ENCODE data around the gene DLEC1. TPM values are rescaled to one million over a fixed set of nuclear protein-coding genes. Genes with fewer than 3 reads are reported as not detected.
"Not testable (repeated sequence)": the region's sequence is repeated elsewhere in the genome, so short reads cannot be mapped to it uniquely, and the experiment has no call there.

The DLEC1 gene
- total RNA-seq, 1 donor from 2014 or later: not detected

DNA sequence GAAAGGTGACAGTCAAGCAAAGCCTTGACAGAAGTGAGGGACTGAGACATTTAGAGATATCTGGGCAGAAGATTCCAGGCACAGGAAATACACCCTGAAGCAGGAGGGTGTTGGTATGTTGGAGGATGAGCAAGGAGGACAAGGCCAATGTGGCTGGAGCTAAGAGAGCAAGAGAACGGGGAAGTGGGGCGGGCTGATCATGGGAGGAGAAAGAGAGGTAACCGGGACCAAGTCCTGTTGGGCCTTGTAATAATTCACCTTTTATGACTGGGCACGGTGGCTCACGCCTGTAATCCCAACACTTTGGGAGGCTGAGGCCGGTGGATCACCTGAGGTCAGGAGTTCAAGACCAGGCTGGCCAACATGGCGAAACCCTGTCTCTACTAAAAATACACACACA, 5.4 kb upstream of the DLEC1 start:
- not testable (repeated sequence) for DNase-seq (ENCODE audit: extremely low read depth, low read depth, low spot score)

DNA sequence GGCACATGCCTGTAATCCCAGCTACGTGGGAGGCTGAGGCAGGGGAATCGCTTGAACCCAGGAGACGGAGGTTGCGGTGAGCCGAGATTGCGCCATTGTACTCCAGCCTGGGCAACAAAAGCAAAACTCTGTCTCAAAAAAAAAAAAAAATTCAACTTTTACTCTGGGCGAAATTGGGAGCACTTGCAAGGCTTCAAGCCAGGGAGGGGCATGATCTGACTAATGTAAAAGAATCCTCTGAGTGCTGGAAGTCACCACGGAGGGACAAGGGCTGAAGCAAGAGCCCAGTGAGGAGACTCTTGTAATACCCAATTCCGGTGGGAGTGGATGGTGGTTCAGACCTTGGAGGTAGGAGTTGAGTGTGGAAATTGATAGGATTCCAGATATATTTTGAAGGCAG, 4.7 kb upstream of the DLEC1 start:
- not testable (repeated sequence) for DNase-seq (ENCODE audit: extremely low read depth, low read depth, low spot score)

DNA sequence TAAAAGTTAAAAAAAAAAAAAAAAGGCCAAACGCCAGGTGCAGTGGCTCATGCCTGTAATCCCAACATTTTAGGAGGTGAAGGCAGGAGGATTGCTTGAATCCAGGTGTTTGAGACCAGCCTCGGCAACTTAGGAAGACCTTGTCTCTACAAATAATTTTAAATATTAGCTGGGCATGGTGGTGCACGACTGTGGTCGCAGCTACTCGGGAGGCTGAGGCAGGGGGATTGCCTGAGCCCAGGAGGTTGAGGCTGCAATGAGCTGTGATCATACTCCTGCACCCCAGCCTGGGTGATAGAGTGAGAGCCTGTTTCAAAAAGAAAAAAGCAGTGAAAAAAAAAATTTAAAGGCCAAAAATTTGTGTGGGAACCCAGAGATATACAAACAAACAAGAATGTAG, 2.7 kb upstream of the DLEC1 start:
- no peak for DNase-seq (ENCODE audit: extremely low read depth, low read depth, low spot score)

DNA sequence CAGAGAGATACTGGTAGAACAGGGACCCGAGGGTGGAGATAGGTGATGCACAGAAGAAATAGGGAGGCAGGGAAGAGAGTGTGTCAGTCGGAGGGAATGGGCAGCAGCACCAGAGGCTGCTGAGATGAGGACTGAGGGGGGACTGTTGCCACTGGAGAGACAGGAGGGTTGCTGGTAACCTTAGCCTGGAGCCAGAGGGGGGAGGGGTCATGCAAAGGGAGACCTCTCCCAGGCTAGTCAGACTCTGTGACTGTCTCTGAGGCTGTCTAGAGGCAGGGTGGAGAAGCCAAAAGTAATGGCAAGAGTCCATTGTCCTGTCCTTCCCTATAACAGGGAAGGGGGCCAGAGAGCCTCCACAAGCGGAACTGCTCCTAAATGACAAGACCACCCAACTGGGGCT, 2.1 kb upstream of the DLEC1 start:
- DNase-seq (ENCODE audit: extremely low read depth, low read depth, low spot score): no peak

DNA sequence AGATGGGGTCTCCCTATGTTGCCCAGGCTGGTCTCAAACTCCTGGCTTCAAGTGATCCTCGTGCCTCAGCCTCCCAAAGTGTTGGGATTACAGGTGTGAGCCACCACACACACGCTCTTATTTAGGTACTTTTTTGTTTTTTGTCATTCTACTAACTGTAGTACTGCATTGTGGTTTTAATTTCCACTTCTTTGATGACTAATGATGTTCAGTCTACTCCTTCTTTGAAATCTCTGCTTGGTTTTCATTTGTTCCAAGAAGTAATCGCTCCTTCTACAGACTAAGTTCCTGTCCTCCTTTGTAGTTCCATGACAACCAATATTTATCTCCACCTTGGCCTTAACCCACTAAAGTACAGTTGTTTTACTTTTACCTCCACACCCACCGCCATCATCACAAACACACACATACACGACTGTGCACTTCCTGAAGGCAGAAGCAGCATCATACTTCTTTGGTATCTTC, 529 bp upstream of the DLEC1 start:
- no peak for DNase-seq (ENCODE audit: extremely low read depth, low read depth, low spot score)

DNA sequence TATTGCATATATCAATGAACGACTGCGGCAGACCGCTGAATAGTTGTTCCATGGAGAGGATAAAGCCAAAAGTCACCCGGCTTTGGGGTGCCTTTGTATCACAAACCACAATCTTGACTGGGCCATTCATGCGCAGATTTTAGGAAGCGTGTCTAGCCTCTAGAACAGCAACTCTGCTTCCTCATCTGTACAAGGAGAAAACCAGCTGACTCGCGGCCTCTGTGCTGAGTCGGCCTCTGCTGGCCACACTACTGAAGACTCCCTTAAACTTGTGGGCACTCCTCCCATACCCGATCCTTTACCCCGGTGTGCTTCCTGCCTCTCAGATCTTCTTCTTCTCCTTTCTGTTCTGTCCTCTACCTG, 872 bp downstream of the DLEC1 start:
- DNase-seq (ENCODE audit: extremely low read depth, low read depth, low spot score): no peak

DNA sequence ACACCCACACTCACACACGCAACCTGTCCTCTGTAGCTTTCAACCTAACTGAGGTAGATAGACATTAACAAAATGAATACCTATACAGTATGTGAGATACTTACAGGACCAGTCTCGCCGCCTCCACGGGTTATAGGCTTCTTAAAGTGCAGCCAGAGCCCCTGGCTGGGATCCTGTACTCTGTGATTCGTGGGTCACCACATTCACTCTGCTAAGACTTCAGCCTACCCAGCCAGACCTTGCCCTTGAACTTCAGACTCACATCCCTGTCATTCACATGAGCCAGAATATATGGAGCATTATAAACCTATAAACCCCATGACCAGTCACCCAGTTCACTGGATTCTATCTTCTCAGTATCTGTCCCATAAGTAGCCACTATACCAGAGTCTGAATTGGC, 1.4 kb downstream of the DLEC1 start:
- DNase-seq (ENCODE audit: extremely low read depth, low read depth, low spot score): no peak

DNA sequence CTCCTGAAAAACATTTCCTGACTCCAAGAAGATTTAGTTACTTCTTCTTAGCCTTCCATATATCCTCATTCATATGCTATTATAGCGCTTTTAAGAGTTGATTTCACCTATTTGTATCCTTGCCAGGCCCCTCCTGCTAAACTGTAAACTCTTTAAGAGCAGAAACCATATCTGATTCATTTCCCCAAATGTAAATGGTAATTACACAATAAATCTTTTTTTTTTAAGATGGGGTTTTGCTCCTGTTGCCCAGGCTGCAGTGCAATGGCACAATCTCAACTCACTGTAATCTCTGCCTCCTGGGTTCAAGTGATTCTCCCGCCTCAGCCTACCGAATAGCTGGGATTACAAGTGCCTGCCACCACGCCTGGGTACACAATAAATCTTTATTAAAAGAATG, 4.5 kb downstream of the DLEC1 start:
- DNase-seq (ENCODE audit: extremely low read depth, low read depth, low spot score): no peak

DNA sequence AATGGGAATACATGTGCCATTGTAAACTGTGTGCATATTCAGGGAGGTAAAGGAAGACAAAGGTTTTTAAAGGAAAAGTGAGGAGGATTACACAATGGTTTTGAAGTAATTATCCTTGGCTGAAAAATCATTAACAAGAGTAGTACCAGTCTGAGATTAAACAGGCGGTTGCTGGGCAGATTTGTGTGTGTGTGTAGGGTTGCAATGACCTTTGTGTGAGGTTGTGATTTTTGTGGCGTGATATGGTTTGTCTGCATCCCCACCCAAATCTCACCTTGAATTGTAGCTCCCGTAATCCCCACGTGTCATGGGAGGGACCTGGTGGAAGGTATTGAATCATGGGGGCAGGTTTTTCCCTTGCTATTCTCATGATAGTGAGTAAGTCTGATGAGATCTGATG, 7.0 kb downstream of the DLEC1 start:
- no peak for DNase-seq (ENCODE audit: extremely low read depth, low read depth, low spot score)

DNA sequence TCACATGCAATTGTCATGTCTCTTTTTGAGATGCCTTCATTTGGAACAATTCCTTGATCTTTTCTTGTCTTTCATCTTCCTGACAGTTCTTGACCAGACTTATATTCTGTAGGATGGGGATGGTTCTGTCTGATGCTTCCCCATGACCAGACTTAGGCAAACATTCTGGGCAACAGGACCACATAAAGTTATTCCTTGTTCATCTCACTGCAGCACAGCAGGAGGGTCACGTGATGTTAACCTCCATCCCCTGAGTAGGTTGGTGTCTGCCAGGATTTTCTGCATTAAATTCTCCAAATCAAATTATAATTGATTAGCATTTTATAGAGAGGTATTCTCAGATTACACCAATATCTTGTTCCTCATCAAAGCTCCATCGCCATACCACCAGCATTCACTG, 7.8 kb downstream of the DLEC1 start:
- DNase-seq (ENCODE audit: extremely low read depth, low read depth, low spot score): no peak

DNA sequence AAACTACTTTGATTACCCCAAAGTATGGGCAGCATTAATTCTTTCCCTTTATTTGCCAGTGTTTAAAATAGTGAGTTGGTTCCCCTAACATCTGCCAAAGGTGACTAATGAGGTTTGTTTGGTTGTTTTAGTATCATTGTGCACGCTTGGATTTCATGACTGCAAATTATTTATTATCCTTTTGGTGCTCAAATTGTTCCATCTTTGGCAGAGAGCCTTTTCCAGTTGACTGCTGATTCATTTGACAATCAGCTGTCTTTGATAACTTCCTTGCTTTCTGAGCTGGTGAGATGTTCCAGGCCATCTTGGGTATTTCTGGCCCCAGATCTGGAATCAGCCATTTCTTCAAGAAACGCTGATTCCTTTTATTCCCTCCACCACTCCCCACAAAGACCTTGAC, 8.9 kb downstream of the DLEC1 start:
- no peak for DNase-seq (ENCODE audit: extremely low read depth, low read depth, low spot score)

DNA sequence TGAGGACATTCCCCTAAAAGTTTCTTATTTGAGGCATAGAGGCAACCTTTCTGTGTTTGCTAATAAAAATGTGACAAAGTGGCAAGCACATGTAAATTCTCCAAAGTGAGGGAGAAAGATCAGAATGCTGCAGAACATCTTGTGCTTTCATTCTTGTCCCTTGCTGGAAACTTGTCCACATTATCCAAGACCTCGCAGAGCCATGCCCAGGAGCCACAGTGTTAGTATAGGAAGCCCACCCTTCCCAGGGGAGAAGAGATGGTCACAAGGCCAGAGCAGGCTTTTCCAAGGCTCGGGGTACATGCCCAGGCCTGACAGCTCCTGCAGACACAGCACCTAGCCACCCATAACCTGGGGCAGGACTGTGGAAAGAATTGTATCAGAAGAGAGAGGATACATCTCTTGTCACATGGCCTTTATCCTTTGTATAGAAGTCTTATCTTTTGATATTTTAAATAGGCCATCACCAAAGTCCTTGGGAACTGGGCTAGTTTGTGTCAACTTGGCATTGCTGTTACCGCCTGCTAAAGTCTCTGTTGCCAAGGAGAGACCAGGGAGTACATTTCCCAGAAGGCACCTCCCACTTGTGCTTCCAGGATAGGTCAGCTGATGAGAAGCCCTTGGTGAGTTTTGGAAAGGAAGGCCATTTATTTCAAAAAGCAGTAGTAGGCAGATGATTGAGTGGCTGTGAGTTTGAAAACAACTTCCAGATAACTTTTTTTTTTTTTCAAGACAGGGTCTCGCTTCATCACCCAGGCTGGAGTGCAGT, 10.5 kb downstream of the DLEC1 start:
- no peak for DNase-seq (ENCODE audit: extremely low read depth, low read depth, low spot score)

DNA sequence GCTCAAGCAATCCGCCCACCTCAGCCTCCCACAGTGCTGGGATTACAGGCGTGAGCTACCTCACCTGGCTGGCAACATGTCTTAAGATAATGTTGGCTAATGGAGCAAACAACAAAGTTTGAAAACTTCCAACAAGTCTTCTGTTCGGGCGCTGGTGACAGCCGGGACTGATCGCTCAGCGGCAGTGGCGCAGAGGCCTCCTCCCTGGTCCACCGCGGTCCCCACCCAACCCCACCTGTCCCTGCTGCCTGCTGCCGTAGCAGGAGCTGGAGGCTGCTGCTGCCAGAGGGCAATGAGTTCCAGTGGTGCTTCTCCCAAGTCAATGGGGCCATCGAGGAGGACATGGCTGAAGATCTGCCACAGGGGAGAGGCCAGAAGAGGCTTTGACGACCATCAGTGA, 12.1 kb downstream of the DLEC1 start:
- no peak for DNase-seq (ENCODE audit: extremely low read depth, low read depth, low spot score)

DNA sequence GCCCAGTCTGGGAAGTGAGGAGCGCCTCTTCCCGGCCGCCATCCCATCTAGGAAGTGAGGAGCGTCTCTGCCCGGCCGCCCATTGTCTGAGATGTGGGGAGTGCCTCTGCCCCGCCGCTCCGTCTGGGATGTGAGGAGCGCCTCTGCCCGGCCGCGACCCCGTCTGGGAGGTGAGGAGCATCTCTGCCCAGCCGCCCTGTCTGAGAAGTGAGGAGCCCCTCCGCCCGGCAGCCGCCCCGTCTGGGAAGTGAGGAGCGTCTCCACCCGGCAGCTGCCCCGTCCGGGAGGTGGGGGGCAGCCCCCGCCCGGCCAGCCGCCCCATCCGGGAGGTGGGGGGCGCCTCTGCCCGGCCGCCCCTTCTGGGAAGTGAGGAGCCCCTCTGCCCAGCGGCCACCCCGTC, 14.3 kb downstream of the DLEC1 start:
- DNase-seq (ENCODE audit: extremely low read depth, low read depth, low spot score): not testable (repeated sequence)

DNA sequence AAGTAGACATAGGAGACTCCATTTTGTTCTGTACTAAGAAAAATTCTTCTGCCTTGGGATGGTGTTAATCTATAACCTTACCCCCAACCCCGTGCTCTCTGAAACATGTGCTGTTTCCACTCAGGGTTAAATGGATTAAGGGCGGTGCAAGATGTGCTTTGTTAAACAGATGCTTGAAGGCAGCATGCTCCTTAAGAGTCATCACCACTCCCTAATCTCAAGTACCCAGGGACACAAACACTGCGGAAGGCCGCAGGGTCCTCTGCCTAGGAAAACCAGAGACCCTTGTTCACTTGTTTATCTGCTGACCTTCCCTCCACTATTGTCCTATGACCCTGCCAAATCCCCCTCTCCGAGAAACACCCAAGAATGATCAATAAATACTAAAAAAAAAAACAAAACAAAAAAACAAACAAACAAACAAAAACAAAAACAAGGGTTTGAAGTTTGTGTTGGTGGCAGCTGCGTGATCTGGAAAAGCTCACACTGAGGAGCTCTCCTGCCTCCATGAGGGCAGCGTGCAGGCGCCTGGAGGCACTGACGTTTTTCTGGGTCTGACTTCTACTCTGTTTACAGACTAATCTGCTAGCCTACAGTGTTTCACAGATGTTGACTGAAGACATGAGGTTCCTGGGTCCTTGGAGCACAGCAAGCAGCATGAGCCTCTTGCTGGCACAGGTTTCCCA, 14.9 kb downstream of the DLEC1 start:
- DNase-seq (ENCODE audit: extremely low read depth, low read depth, low spot score): not testable (repeated sequence)

DNA sequence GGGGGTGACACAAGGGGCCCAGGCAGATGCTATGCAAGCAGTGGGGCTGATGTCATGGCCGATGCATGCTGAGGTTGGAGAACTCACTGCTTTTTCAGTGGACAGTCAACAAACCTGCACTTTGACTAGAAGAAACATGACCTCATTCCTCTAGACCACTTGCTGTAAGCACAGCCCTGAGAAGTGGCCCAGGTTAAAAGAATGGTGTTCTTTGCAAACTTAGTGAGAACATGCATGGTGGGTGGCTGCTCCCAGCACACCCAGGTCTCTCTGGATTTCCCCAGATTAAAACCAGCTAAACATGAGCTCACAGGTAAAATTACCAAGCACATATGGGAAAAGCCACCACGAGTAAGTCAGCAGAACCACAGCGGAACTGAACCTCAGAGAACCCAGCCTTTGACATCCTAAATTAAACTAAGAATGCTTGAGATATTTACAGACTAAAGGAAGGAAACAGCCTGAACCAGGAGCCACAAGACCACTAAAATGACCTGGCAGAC, 15.5 kb downstream of the DLEC1 start:
- DNase-seq (ENCODE audit: extremely low read depth, low read depth, low spot score): no peak

DNA sequence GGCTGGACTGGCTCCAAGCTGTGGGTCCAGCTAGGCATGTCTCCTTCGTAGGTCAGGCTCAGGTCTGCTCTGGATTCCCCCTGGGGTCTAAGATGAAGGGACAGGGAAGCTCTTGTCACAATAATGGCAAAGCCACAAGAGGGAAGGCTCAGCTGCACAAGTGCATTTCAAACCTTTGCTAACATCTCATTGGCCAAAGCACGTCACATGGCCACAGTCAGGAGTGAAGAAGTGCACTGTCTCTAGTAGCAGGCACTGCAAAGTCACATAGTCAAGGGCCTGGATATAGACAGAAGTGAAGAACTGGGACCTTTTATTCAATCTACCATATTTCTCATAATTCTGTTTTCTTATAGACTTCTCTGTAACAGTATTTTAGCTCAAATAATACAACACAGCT, 20.1 kb downstream of the DLEC1 start:
- DNase-seq (ENCODE audit: extremely low read depth, low read depth, low spot score): no peak

DNA sequence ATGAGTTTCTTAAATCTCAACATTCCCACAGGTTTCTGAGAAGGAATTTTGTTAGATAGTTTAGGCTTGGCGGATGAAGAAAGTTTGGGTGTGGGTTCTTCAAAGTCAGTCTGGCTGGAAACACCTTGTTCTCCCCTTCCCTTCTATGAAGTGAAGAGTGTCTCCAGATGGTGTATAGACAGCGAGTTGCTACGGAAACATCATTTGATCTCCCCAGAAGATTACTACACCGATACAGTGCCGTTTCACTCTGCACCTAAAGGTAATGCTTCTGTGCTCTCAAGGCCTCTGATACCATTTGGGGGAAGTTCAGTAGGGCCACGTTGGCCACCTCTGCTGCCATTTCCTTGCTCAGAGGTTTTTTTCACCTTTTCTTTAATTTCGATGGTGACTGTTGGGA, 20.6 kb downstream of the DLEC1 start:
- no peak for DNase-seq (ENCODE audit: extremely low read depth, low read depth, low spot score)

DNA sequence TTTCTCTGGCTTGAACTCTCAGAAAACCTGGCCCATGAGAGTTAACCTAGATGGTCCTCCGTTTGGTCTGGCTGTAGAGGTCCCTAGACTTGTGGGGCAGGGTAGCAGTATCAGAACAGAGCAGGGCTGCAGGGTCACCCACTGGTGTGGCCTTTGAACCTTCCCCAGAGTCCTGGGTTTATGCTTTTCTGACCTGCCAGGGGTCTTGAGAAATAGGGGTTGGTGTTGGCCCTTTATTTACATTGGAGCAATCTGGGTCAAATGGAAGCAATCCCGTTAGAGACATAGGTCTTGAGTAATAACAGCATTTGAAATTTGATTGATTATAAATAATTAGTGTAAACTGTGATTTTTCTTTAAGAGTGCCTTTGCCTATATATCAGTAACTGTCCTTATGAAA, 23.8 kb downstream of the DLEC1 start:
- DNase-seq (ENCODE audit: extremely low read depth, low read depth, low spot score): no peak

DNA sequence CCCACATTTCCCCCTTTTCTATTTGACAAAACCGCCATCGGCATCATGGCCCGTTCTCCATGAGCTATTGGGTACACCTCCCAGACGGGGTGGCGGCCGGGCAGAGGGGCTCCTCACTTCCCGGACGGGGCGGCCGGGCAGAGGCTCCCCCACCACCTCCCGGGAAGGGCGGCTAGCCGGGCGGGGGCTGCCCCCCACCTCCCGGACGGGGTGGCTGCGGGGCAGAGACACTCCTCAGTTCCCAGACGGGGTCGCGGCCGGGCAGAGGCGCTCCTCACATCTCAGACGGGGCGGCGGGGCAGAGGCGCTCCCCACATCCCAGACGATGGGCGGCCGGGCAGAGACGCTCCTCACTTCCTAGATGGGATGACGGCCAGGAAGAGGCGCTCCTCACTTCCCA, 25.4 kb downstream of the DLEC1 start:
- not testable (repeated sequence) for DNase-seq (ENCODE audit: extremely low read depth, low read depth, low spot score)

DNA sequence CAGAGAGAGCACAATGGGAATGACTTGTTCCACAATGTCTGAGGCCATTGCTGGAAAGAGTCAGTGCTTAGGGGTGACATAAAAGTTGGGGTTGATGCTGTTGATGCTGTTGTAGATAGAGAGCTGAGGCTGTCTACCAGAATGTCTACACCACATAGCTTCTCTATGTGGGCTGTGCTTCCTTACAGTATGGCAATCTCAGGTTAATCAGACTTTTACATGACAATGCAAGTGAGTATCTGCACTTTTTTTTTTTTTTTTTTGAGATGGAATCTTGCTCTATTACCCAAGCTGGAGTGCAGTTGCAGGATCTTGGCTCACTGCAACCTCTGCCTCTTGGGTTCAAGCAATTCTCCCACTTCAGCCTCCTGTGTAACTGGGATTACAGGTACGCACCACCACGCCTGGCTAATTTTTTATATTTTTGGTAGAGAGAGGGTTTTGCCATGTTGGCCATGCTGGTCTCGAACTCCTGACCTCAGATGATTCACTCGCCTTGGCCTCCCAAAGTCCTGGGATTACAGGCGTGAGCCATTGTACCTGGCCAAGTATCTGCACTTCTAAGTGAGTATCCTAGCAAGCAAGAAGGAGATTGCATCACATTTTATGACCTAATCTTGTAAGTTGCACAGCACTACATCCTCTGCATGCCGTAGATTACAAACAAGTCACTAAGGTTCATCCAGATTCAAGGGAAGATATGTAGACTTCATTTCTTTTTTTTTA, 28.7 kb downstream of the DLEC1 start:
- no peak for DNase-seq (ENCODE audit: extremely low read depth, low read depth, low spot score)

DNA sequence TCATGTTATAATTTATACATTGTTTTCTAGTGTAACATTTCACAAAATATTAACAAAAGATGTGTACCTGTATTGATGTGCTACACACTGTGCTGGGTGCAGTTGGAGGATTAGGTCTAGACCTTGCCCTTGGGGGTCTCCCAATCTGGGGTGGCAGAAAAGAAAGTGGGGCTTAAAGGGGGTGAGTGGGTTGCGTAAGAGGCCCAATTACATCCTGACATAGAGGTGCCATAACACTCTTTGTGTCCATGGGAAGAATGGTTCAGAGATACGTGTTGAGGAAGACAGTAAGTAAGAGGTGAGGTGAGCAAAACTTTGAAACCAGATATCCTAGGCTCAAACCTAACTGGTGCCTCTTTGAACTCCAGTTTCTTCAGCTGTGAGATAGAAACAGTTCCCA, 31.0 kb downstream of the DLEC1 start:
- no peak for DNase-seq (ENCODE audit: extremely low read depth, low read depth, low spot score)

All from glomerular endothelial cell (primary cell).